ENCODE results near the gene DHRS9.
"Not testable (repeated sequence)": the region's sequence is repeated elsewhere in the genome, so short reads cannot be mapped to it uniquely, and the experiment has no call there.

DHRS9 gene

DNA sequence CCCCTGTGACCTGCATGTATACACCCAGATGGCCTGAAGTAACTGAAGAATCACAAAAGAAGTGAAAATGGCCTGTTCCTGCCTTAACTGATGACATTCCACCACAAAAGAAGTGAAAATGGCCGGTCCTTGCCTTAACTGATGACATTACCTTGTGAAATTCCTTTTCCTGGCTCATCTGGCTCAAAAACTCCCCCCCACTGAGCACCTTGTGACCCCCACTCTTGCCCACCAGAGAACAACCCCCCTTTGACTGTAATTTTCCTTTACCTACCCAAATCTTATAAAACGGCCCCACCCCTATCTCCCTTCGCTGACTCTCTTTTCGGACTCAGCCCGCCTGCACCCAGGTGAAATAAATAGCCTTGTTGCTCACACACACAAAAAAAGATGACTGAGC is 67.1 kb downstream of the DHRS9 start:
- not testable (repeated sequence) for DNase-seq (ENCODE audit: low spot score)

DNA sequence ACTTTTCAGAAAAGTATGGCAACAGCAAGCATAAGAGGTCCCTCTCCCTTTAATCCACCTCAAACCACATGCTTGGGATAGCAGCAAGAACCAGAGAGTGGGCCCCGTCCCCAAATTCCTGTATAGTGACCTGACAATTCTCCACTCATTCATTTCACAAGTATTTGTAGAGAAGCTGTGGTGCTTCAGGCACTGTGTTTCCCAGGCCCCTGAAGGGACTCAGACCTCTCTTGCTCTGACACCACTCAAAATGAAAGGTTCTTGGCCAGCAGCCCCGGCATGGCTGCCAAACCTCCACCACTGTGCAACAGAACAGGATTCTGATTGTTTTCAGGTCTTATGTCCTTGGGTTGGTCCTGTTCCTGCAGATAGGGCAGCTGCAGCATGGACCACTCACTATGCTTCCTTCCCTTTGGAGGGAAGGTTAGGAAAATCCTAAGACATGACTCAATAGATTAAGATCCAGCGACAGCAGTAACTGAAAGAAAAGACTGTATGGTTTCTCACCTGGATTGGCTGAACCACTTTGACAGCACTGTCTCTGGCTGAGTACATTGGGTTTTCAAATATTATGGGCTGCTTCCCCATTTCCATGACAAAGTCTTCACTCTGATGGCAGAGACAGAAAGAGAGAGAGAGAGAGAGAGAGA is 67.6 kb downstream of the DHRS9 start:
- DNase-seq (ENCODE audit: low spot score) = no peak

DNA sequence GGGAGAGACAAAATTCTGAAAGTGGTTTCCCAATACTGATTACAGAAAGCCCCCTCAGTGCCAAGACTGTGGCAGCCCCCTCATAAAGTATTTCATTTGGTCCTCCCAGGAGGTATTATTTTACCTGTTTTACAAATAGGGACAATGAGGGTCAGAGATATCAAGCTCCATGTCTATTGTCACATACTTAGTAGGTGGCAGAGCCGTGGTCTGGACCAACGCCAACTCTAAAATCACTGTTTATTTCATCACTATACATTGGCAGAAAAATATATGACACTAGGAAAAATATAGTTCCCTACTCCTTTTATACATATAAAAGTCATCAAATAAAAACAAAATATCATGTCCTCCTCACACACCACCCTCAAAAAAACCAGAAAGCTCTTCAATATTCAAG is 68.6 kb downstream of the DHRS9 start:
- no peak for DNase-seq (ENCODE audit: low spot score)

DNA sequence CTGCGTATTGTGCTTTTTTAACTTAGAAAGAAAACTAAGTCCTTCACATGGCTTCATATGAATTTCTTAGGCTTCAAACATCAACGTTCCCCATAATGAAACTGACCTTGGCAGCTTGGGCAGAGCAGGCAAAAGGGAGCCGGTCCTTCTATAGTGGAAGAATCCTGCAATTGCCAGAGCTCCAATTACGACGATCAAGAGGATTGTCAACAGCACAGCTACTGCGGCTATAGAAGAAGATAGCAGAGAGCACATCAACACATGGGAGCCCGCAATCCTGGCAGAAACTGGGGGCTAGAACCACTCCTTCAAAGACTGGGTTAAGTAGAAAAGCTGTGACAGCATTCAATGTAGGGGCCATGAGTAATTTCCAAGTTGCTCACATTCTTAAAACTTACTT is 69.8 kb downstream of the DHRS9 start:
- no peak for DNase-seq (ENCODE audit: low spot score)

DNA sequence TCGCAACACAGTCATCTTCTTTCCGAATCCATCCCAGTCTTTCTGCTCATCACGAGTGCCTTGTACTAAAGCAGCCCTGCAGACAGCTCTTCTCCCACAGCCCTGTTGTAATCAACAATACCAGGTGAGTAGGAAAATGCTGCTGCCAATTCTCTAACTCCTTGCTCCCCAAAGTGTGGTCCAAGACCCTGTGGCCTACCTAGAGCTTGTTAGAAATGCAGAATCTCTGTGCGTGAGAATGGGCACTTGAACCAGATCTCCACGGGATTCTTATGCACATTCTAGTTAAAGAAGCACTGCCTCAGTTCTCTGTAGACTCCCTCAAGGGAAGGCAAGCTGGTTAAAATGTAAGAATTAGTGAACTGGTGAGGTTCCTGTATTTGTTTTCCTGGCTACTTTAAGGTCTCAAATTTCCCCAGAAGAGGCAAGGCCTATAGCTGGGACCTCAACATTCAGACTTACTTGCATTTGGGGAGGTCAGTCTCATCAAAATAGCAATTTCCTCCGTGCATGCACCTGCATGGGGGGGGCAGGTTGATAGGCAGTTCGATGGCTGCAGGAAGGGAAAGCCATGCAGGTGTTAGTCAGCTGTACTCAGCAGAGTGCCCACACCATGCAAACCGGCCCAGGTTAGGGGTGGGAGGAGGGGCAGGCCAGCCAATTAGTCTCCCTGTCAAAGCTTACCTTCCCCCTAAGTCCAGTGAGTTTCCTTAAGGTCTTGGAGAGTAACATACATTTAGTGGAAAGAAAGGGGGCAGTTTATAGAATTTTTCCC is 70.8 kb downstream of the DHRS9 start:
- DNase-seq (ENCODE audit: low spot score) = no peak

DNA sequence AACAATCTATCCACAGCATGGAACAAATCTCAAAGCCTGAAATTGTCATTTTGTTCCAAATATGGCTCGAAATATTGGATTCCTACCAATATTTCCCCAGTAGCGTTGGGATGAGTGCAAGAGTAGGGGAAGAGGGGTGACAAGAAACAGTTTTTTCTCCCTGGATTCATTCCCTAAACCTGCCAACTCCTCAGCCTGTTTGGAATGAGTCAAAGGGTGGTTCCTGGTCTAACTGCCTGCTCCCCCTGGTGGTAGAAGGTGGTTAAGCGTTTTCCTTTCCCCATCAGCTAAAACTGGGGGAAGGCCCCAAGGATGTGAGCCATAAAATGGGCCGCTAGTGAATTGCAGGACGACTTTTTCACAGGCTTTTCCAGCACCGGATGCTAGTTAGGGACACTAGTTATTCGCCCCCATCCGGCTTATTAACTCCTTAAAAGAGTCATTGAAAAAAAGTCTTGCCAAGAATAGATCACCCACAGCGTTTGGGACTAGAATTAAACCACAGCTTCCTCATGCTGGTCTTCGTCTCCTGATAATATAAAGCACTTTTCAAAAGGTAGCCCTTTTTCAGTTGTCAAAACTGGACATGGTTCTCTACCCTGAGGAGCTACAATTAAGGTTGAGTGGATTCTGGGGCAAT is 72.5 kb downstream of the DHRS9 start:
- peak; percentile 69 for DNase-seq (ENCODE audit: low spot score)

GRCh38 chr2:169143998-169144397 is 74.6 kb downstream of the DHRS9 start:
- no peak for DNase-seq (ENCODE audit: low spot score)

Measured in D341Med (cell line).